ENCODE data around the gene C2orf42.
"Not testable (repeated sequence)": the region's sequence is repeated elsewhere in the genome, so short reads cannot be mapped to it uniquely, and the experiment has no call there.

The C2orf42 gene

GRCh38 chr2:70131344-70132143 is 59.3 kb downstream of the C2orf42 start:
- DNase-seq: not testable (repeated sequence)

- no peak for DNase-seq
These were observed 62.8 kb downstream of the C2orf42 start for GRCh38 chr2:70128005-70128404.

- DNase-seq: no peak
These were observed 64.4 kb downstream of the C2orf42 start for GRCh38 chr2:70126413-70126812.

GRCh38 chr2:70125498-70125898 is 65.3 kb downstream of the C2orf42 start:
- DNase-seq: no peak

GRCh38 chr2:70124983-70125480 is 65.8 kb downstream of the C2orf42 start:
- peak; percentile 23 for DNase-seq

- DNase-seq: no peak
These were observed 67.0 kb downstream of the C2orf42 start for GRCh38 chr2:70123829-70124116.

GRCh38 chr2:70123051-70123828 is 67.6 kb downstream of the C2orf42 start:
- no peak for DNase-seq

- no peak for DNase-seq
These were observed 68.3 kb downstream of the C2orf42 start for GRCh38 chr2:70122470-70122869.

- no peak for DNase-seq
These were observed 69.0 kb downstream of the C2orf42 start for GRCh38 chr2:70121627-70122372.

GRCh38 chr2:70118798-70119454 is 71.9 kb downstream of the C2orf42 start:
- DNase-seq: no peak

GRCh38 chr2:70116936-70117552 is 73.8 kb downstream of the C2orf42 start:
- DNase-seq: no peak

GRCh38 chr2:70115646-70116442 is 75.0 kb downstream of the C2orf42 start:
- no peak for DNase-seq

- no peak for DNase-seq
These were observed 77.3 kb downstream of the C2orf42 start for GRCh38 chr2:70113359-70114070.

- DNase-seq: peak; percentile 48
These were observed 78.8 kb downstream of the C2orf42 start for GRCh38 chr2:70111752-70112591.

- DNase-seq: peak; percentile 66
These were observed 80.4 kb downstream of the C2orf42 start for GRCh38 chr2:70110397-70110796.

- not testable (repeated sequence) for DNase-seq
These were observed 84.7 kb downstream of the C2orf42 start for GRCh38 chr2:70106138-70106537.

GRCh38 chr2:70104231-70105111 is 86.3 kb downstream of the C2orf42 start:
- DNase-seq: no peak

- no peak for DNase-seq
These were observed 87.2 kb downstream of the C2orf42 start for GRCh38 chr2:70103531-70104061.
